NCI-H526 treated with DMSO at 0.1 percent for 48 hours (cell line): ENCODE data around the gene VRK1.

Experiments used
- DNase-seq: peaks from one replicate; lab custom pipeline; 2025; lab: John Stamatoyannopoulos, UW

Gene VRK1

GRCh38 chr14:96826818-96827217 is 29.6 kb downstream of the VRK1 start:
- no peak for DNase-seq

GRCh38 chr14:96827290-96827689 is 30.1 kb downstream of the VRK1 start:
- DNase-seq = no peak

GRCh38 chr14:96829791-96830190 is 32.6 kb downstream of the VRK1 start:
- DNase-seq = no peak

- no peak for DNase-seq
Measured at GRCh38 chr14:96830946-96831345, 33.8 kb downstream of the VRK1 start.

GRCh38 chr14:96832351-96832750 is 35.2 kb downstream of the VRK1 start:
- DNase-seq = no peak

- DNase-seq = no peak
Measured at GRCh38 chr14:96838449-96838848, 41.3 kb downstream of the VRK1 start.

GRCh38 chr14:96839251-96839650 is 42.1 kb downstream of the VRK1 start:
- DNase-seq = no peak

- no peak for DNase-seq
Measured at GRCh38 chr14:96843137-96843536, 46.0 kb downstream of the VRK1 start.

GRCh38 chr14:96844857-96845570 is 47.8 kb downstream of the VRK1 start:
- DNase-seq = no peak

GRCh38 chr14:96847451-96847850 is 50.3 kb downstream of the VRK1 start:
- peak; percentile 28 for DNase-seq

GRCh38 chr14:96848011-96848410 is 50.8 kb downstream of the VRK1 start:
- DNase-seq = no peak

GRCh38 chr14:96849733-96850132 is 52.6 kb downstream of the VRK1 start:
- no peak for DNase-seq

GRCh38 chr14:96851694-96852381 is 54.7 kb downstream of the VRK1 start:
- DNase-seq = no peak

- DNase-seq = peak; percentile 25
Measured at GRCh38 chr14:96852823-96853422, 55.7 kb downstream of the VRK1 start.

GRCh38 chr14:96858643-96859042 is 61.5 kb downstream of the VRK1 start:
- no peak for DNase-seq

GRCh38 chr14:96861568-96862310 is 64.6 kb downstream of the VRK1 start:
- DNase-seq = no peak

GRCh38 chr14:96863327-96863985 is 66.3 kb downstream of the VRK1 start:
- DNase-seq = no peak

GRCh38 chr14:96863986-96864330 is 66.8 kb downstream of the VRK1 start:
- DNase-seq = no peak

- DNase-seq = no peak
Measured at GRCh38 chr14:96867634-96868033, 70.5 kb downstream of the VRK1 start.

GRCh38 chr14:96874127-96874526 is 76.9 kb downstream of the VRK1 start:
- no peak for DNase-seq

GRCh38 chr14:96876747-96877146 is 79.6 kb downstream of the VRK1 start:
- DNase-seq = no peak

GRCh38 chr14:96881713-96882112 is 84.5 kb downstream of the VRK1 start:
- DNase-seq = no peak
